OCI-LY3 (cell line): ENCODE results near the gene TRIM43.
"Not testable (repeated sequence)": the region's sequence is repeated elsewhere in the genome, so short reads cannot be mapped to it uniquely, and the experiment has no call there.

Experiments
- H2AFZ ChIP-seq: fragments of 200-600, 300-600 bp; shearing (Covaris generic); 2 replicates; pipeline ENCODE4 v1.6.0; 2014; ENCODE audit warnings: antibody characterized with exemption, low read depth, low read length
- H3K27ac ChIP-seq: fragments of 200-600, 300-600 bp; sonication (generic); 2 replicates; pipeline ENCODE4 v1.5.1; 2014; ENCODE audit warnings: mild to moderate bottlenecking, low read length, moderate library complexity, mixed read lengths
- H3K27me3 ChIP-seq: fragments of 200-600, 300-600 bp; sonication (generic); 2 replicates; pipeline ENCODE4 v1.6.1; 2014; ENCODE audit warnings: low read depth, low read length, mixed read lengths
- H3K36me3 ChIP-seq: fragments of 200-600, 300-600 bp; sonication (generic); replicated peaks from 2 replicates; pipeline ENCODE3; 2014; ENCODE audit warnings: low read depth, low read length, mixed read lengths
- H3K4me1 ChIP-seq: fragments of 300-600, 200-600 bp; sonication (generic); 2 replicates; pipeline ENCODE4 v1.6.1; 2014; ENCODE audit warnings: low read length, mixed read lengths
- H3K4me2 ChIP-seq: fragments of 200-600, 300-600 bp; sonication (generic); 2 replicates; pipeline ENCODE4 v1.6.1; 2014; ENCODE audit warnings: low read length, mixed read lengths
- H3K4me3 ChIP-seq: fragments of 300-600, 200-600 bp; sonication (generic); 2 replicates; pipeline ENCODE4 v1.5.1; 2014; ENCODE audit warnings: antibody characterized with exemption, mild to moderate bottlenecking, low read length, moderate library complexity
- H3K79me2 ChIP-seq: fragments of 300-600, 200-600 bp; shearing (Covaris generic); 2 replicates; pipeline ENCODE4 v1.6.1; 2014; ENCODE audit warnings: mild to moderate bottlenecking, low read length, mixed read lengths
- H3K9ac ChIP-seq: fragments of 300-600, 200-600 bp; shearing (Covaris generic); 2 replicates; pipeline ENCODE4 v1.6.0; 2014; ENCODE audit warnings: mild to moderate bottlenecking, low read length, moderate library complexity
- H3K9me3 ChIP-seq: fragments of 200-600, 300-600 bp; shearing (Covaris generic); 2 replicates; pipeline ENCODE4 v1.6.1; 2014; ENCODE audit warnings: low read length, mixed read lengths; ENCODE audit not compliant: insufficient read depth
- H4K20me1 ChIP-seq: fragments of 200-600, 300-600 bp; sonication (generic); 2 replicates; pipeline ENCODE4 v1.6.1; 2016; ENCODE audit warnings: low read length, mixed read lengths; ENCODE audit not compliant: insufficient read depth
- EZH2phosphoT487 ChIP-seq: fragments of 200-600 bp; shearing (Covaris generic); IDR thresholded peaks from 2 replicates; pipeline ENCODE4 v1.6.1; 2018; ENCODE audit warnings: antibody characterized with exemption, mixed run types, low read depth
- TF ChIP-seq, protein P1 (sequence below): fragments of 200-600, 300-600 bp; sonication (generic); IDR thresholded peaks from 2 replicates; pipeline ENCODE4 v1.5.1; 2014; ENCODE audit warnings: antibody characterized with exemption, low read length, low read depth

TRIM43 gene

DNA sequence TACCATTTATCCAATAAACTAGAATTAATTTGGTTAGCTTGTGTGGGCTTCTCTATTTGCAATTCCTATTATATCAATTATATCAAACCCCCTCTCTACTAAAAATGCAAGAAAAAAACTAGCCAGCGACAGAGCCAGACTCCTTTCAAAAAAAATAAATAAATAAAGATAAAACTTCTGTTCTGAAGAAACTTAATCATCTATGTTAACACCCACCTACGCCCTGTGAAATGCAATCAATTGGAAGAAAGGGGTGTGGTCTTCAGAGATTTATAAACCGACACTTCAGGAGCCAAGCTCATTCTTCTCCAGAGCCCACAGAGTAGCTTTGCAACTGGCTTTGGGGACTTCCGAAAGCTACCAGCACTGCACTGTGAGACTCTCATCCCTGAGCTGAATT, at the start of gene TRIM43:
TRIM43 (plus strand) TSS at position 301 of the 400 bp plus-strand sequence. CDS start 2,023 bp downstream, outside the sequence.
- H3K9me3 ChIP-seq, H3K27ac ChIP-seq, H3K79me2 ChIP-seq, H3K4me3 ChIP-seq, H4K20me1 ChIP-seq, H3K9ac ChIP-seq, H3K4me1 ChIP-seq, H3K4me2 ChIP-seq, H3K36me3 ChIP-seq, H2AFZ ChIP-seq, H3K27me3 ChIP-seq: not testable (repeated sequence)

DNA sequence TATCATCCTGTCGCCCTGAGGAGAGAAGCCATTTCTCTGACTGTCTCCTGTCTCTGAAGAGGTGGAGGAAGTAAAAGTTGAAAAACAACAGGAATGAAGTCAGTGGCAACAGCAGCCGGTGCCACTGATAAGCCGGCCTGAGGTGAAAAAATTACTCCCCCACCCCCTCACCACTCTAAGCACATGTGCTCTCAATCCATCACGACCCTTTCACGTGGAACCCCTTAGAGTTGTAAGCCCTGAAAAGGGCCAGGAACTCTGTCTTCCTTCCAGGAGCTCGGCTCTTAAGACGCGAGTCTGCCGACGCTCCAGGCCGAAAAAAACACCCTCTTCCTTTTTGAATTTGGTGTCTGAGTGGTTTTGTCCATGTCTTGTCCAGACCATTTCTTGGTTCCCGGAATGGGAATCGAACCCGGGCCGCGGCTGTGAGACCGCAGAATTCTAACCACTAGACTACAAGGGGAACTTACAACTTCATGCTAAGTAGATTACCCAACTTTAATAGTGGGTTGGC, 40.7 kb upstream of the TRIM43 start:
- no peak overlapping the region for H3K9ac ChIP-seq
- no peaks in the 10 kb centered on the region for H3K79me2 ChIP-seq
- H3K4me1 ChIP-seq, result peaks cover 24% of the 10 kb centered on the region
- no peaks in the 10 kb centered on the region for H4K20me1 ChIP-seq
- H3K4me2 ChIP-seq, result no peak overlapping the region
- H3K4me3 ChIP-seq, result no peak overlapping the region
- no peaks in the 10 kb centered on the region for H3K9me3 ChIP-seq
- H2AFZ ChIP-seq, result no peak overlapping the region
- no peaks in the 10 kb centered on the region for H3K27me3 ChIP-seq
- H3K27ac ChIP-seq, result no peak overlapping the region
- no peaks in the 10 kb centered on the region for H3K36me3 ChIP-seq
- no peak for TF ChIP-seq EZH2phosphoT487
- TF ChIP-seq, protein P1, sequence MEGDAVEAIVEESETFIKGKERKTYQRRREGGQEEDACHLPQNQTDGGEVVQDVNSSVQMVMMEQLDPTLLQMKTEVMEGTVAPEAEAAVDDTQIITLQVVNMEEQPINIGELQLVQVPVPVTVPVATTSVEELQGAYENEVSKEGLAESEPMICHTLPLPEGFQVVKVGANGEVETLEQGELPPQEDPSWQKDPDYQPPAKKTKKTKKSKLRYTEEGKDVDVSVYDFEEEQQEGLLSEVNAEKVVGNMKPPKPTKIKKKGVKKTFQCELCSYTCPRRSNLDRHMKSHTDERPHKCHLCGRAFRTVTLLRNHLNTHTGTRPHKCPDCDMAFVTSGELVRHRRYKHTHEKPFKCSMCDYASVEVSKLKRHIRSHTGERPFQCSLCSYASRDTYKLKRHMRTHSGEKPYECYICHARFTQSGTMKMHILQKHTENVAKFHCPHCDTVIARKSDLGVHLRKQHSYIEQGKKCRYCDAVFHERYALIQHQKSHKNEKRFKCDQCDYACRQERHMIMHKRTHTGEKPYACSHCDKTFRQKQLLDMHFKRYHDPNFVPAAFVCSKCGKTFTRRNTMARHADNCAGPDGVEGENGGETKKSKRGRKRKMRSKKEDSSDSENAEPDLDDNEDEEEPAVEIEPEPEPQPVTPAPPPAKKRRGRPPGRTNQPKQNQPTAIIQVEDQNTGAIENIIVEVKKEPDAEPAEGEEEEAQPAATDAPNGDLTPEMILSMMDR, result no peak

DNA sequence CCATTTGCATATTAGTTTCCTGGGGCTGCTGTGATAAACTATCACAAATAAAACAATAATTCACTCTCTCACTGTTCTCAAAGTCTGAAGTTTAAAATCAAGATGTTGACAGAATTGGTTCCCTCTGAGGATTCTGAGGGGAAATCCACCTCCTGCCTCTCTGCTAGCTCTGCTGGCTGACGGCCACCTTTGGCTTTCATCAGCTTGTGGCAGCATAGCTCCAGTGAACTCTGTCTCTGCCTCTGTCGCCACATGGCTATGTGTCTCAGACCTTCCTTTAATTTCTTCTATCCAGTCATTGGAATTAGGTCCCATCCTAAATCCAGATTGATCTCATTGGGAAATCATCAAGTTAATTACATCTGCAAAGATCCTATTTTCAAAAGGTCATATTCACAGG, 38.9 kb upstream of the TRIM43 start:
- H3K9ac ChIP-seq, result peak overlapping the region; percentile 43; the same call in 1 of the 2 replicates
- TF ChIP-seq EZH2phosphoT487, result no peak
- TF ChIP-seq, protein P1, result no peak
- no peaks in the 10 kb centered on the region for H3K9me3 ChIP-seq
- H4K20me1 ChIP-seq, result no peaks in the 10 kb centered on the region
- no peaks in the 10 kb centered on the region for H3K79me2 ChIP-seq
- peak overlapping the region; percentile 47 for H3K4me2 ChIP-seq
- H3K27ac ChIP-seq, result peak overlapping the region; percentile 40
- H3K4me1 ChIP-seq, result peaks cover 24% of the 10 kb centered on the region
- H3K27me3 ChIP-seq, result no peaks in the 10 kb centered on the region
- peak overlapping the region; percentile 59 for H2AFZ ChIP-seq
- no peaks in the 10 kb centered on the region for H3K36me3 ChIP-seq
- H3K4me3 ChIP-seq, result peak overlapping the region; percentile 9

DNA sequence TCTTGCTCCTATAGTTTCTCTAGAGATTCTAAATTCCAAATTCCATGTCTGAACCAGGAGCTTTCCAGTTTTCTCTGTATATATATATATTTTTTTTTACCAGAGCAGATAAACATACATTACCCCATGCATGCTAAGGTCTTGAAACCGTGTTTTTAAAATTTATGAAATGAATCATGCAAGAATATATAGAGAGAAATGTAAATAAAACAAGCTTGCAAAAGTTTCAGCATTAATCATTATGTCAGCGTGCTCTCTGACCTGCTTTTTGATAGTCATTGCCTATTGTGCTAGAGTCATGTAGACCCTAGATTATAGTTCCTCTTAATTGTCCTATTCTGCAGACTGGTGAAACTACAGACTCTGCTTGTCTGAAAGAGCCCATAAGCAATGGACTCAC, 22.6 kb upstream of the TRIM43 start:
- no peaks in the 10 kb centered on the region for H3K9me3 ChIP-seq
- no peaks in the 10 kb centered on the region for H3K27me3 ChIP-seq
- no peaks in the 10 kb centered on the region for H4K20me1 ChIP-seq
- H3K4me2 ChIP-seq, result no peak overlapping the region
- no peak overlapping the region for H3K9ac ChIP-seq
- TF ChIP-seq, protein P1, result no peak
- no peak for TF ChIP-seq EZH2phosphoT487
- H3K27ac ChIP-seq, result no peak overlapping the region
- peaks cover 6% of the 10 kb centered on the region for H3K4me1 ChIP-seq
- no peak overlapping the region for H2AFZ ChIP-seq
- no peaks in the 10 kb centered on the region for H3K36me3 ChIP-seq
- no peaks in the 10 kb centered on the region for H3K79me2 ChIP-seq
- H3K4me3 ChIP-seq, result no peak overlapping the region
